Spleen (tissue), 11 donors: ENCODE results near the gene TBL1XR1. TPM values are rescaled to one million over a fixed set of nuclear protein-coding genes. Genes with fewer than 3 reads are reported as not detected.

Experiments used
- DNase-seq: peaks from one replicate; pipeline ENCODE4 v3.0.0-alpha.2; 2020
- H3K27ac ChIP-seq, 8 donors: fragments of 200-600 bp; sonication (generic) in 7 of 8; 1 replicate in 4 of 8; 2 replicates in 4 of 8; pipeline versions ENCODE4 v1.5.0 to v1.8.0; 2016 to 2021; ENCODE audit warnings: inconsistent platforms in 4 of 8, mild to moderate bottlenecking in 4 of 8, moderate library complexity in 1 of 8
- H3K27me3 ChIP-seq, 7 donors: fragments of 200-600 bp; sonication (generic) in 6 of 7; replicated peaks in 1 of 7; 1 replicate in 4 of 7; 2 replicates in 3 of 7; pipeline versions ENCODE4 v1.5.0 to v1.8.0; 2016 to 2021; ENCODE audit warnings: inconsistent platforms in 3 of 7, mild to moderate bottlenecking in 1 of 7
- H3K36me3 ChIP-seq, 6 donors: fragments of 200-600 bp; sonication (generic) in 5 of 6; 1 replicate in 4 of 6; 2 replicates in 2 of 6; pipeline versions ENCODE4 v1.5.0 to v1.8.0; 2016 to 2021; ENCODE audit warnings: inconsistent platforms in 2 of 6
- H3K4me1 ChIP-seq, 6 donors: fragments of 200-600 bp; sonication (generic) in 5 of 6; 1 replicate in 3 of 6; 2 replicates in 3 of 6; pipeline versions ENCODE4 v1.5.0 to v1.8.0; 2016 to 2021; ENCODE audit warnings: inconsistent platforms in 3 of 6
- H3K4me3 ChIP-seq, 8 donors: fragments of 200-600 bp; sonication (generic) in 7 of 8; 1 replicate in 4 of 8; 2 replicates in 4 of 8; pipeline versions ENCODE4 v1.5.0 to v1.8.0; 2016 to 2021; ENCODE audit warnings: inconsistent platforms in 4 of 8, mild to moderate bottlenecking in 4 of 8, moderate library complexity in 2 of 8
- H3K9me3 ChIP-seq, 8 donors: fragments of 200-600 bp; sonication (generic) in 7 of 8; 1 replicate in 4 of 8; 2 replicates in 4 of 8; pipeline versions ENCODE4 v1.5.0 to v1.8.0; 2016 to 2021; ENCODE audit warnings: inconsistent platforms in 4 of 8
- CTCF ChIP-seq, 11 experiments: fragments of 200-600 bp in 7 of 11; fragments of 450-650 bp in 4 of 11; sonication (generic) in 4 of 11; IDR thresholded peaks in 8 of 11; conservative IDR thresholded peaks in 3 of 11; 1 replicate in 7 of 11; 2 replicates in 4 of 11; pipeline versions ENCODE4 v1.4.0 to v1.8.0; 2016 to 2021; ENCODE audit warnings: antibody characterized with exemption in 11 of 11, inconsistent platforms in 4 of 11, mild to moderate bottlenecking in 1 of 11
- POLR2A ChIP-seq, 3 donors: fragments of 450-650 bp; IDR thresholded peaks; one replicate each; pipeline ENCODE4 v1.5.1; 2017; ENCODE audit warnings: antibody characterized with exemption in 3 of 3, mild to moderate bottlenecking in 1 of 3
- POLR2AphosphoS5 ChIP-seq, 3 donors: sonication (generic); formaldehyde crosslinking; IDR thresholded peaks; one replicate each; pipeline ENCODE4 v1.5.1; 2017; ENCODE audit warnings: antibody characterized with exemption in 3 of 3
- WGBS, 5 donors: extraction: QIAGEN DNeasy Blood & Tissue Kit in 3 of 5; methylation state at CpG; one replicate each; pipeline versions ENCODE4 v1.1.5 to v1.1.7; 2013 to 2018; 5-methylcytosine and 5-hydroxymethylcytosine counted together
- intact Hi-C: fragments of 100-400 bp; cut with DNase I; formaldehyde crosslinking; loops from one replicate; pipeline ENCODE4 v1.15.0; 2023; ENCODE audit warnings: low total_unique reads
- polyA plus RNA-seq, 3 donors: library from polyadenylated mRNA; stranded (reverse); fragments of 200-250 nt; gene quantifications; one replicate each; pipeline ENCODE4 v1.2.1, GENCODE V29; 2013
- total RNA-seq, 7 donors: library from RNA; depleted of rRNA in 3 of 7; stranded (reverse); fragments of >200 nt in 3 of 7; fragmentation: NEBNext Ultra II Directional in 4 of 7; extraction: Animal tissue kit (Norgen Biotek cat#: 25700) in 4 of 7; gene quantifications; one replicate each; pipeline versions ENCODE4 v1.1.0 to v1.2.1, GENCODE V29; 2016 to 2021
- donor health status: healthy with polysubstance abuse.
- donor health status: DM: no; HTN: no; CAD: no; lungs with moderate emphysema.
- donor health status: DM: no; HTN: no; CAD: no.
- donor health status: Bipolar disorder and iron deficiency.
- donor health status: healthy.
- donor health status: DM: no; HTN: no; CAD: no.
- donor health status: DM: yes; HTN: yes; CAD: no.

The TBL1XR1 gene
- total and polyA plus RNA-seq, 10 donors: 32.4 to 168 (median 97.2) TPM

GRCh38 chr3:177058648-177059047 is 138.6 kb downstream of the TBL1XR1 start:
- DNase-seq: no peak
- TF ChIP-seq CTCF (IDR thresholded peaks at IDR 0.05 in 8 of 11, conservative IDR thresholded peaks at IDR 0.05 in 3 of 11) (no peak), POLR2A (IDR thresholded peaks at IDR 0.05) (no peak), POLR2AphosphoS5 (IDR thresholded peaks at IDR 0.05) (no peak)
- peaks cover 5 to 64% (median 36%) of the 10 kb centered on the region in 6 donors for H3K4me1 ChIP-seq
- intact Hi-C loops: loop anchor here (10.0 kb wide), 4 partner anchors 136 to 1326 kb away; partner anchors contain the start of gene TBL1XR1
- H3K4me3 ChIP-seq: no peak overlapping the region
- no peaks in the 10 kb centered on the region for H3K27me3 ChIP-seq
- 71 to 78% (median 75%) methylated on average over 2 of the region's 2 CpGs for WGBS, 5 donors
- no peak overlapping the region for H3K27ac ChIP-seq
- H3K9me3 ChIP-seq: no peaks in the 10 kb centered on the region
- peaks cover 0 to 8% (median 0%) of the 10 kb centered on the region in 6 donors for H3K36me3 ChIP-seq

GRCh38 chr3:177057768-177058167 is 139.5 kb downstream of the TBL1XR1 start:
- Histone ChIP-seq H3K27me3 (no peaks in the 10 kb centered on the region), H3K36me3 (peaks cover 0 to 16% (median 0%) of the 10 kb centered on the region in 6 donors), H3K4me1 (peaks cover 5 to 68% (median 36%) of the 10 kb centered on the region in 6 donors), H3K9me3 (no peaks in the 10 kb centered on the region), H3K27ac (peak overlapping the region in 2 of 8 donors; percentile 6 to 12), H3K4me3 (no peak overlapping the region)
- TF ChIP-seq POLR2AphosphoS5 (IDR thresholded peaks at IDR 0.05) (no peak), CTCF (IDR thresholded peaks at IDR 0.05 in 8 of 11, conservative IDR thresholded peaks at IDR 0.05 in 3 of 11) (no peak), POLR2A (IDR thresholded peaks at IDR 0.05) (no peak)
- intact Hi-C loops: loop anchor here (10.0 kb wide), 4 partner anchors 137 to 1327 kb away; partner anchors contain the start of gene TBL1XR1
- 41 to 78% (median 66%) methylated on average over 4 of the region's 4 CpGs for WGBS, 5 donors
- DNase-seq: no peak

DNA sequence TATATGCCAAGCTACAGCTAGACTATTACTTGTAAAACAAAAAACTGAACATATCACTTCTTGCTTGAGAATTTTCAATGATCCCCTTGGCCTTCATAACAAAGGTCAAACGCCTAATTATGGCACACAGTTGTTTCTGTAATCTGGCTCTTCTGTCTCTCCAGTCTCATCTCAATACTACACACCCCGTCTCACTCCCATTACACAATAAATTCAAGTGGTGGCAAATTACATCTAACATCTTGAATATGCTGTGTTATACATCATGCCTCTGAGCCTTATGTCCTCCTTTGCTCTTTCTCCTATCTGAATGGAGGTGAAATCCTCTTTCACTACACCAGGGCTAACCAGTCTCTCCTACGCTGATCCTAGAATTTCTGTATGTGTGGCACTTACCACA is 140.4 kb downstream of the TBL1XR1 start:
- Histone ChIP-seq H3K27ac (no peak overlapping the region), H3K4me3 (no peak overlapping the region), H3K27me3 (no peaks in the 10 kb centered on the region), H3K9me3 (no peaks in the 10 kb centered on the region), H3K4me1 (peaks cover 5 to 68% (median 31%) of the 10 kb centered on the region in 6 donors), H3K36me3 (peaks cover 0 to 25% (median 0%) of the 10 kb centered on the region in 6 donors)
- intact Hi-C loops: loop anchor here (10.0 kb wide), 4 partner anchors 138 to 1328 kb away; partner anchors contain the start of gene TBL1XR1
- 77 to 92% (median 89%) methylated on average over 3 of the region's 3 CpGs for WGBS, 5 donors
- TF ChIP-seq POLR2AphosphoS5 (IDR thresholded peaks at IDR 0.05): peak in 1 of 3 donors; percentile 7
- TF ChIP-seq POLR2A (IDR thresholded peaks at IDR 0.05): no peak
- no peak for TF ChIP-seq CTCF (IDR thresholded peaks at IDR 0.05 in 8 of 11, conservative IDR thresholded peaks at IDR 0.05 in 3 of 11)
- DNase-seq: no peak

GRCh38 chr3:177055605-177056571 is 141.4 kb downstream of the TBL1XR1 start:
- 76 to 94% (median 81%) methylated on average over 1 of the region's 1 CpG for WGBS, 5 donors
- no peak for DNase-seq
- Histone ChIP-seq H3K36me3 (peaks cover 0 to 35% (median 0%) of the 10 kb centered on the region in 6 donors), H3K4me1 (peaks cover 5 to 68% (median 33%) of the 10 kb centered on the region in 6 donors), H3K4me3 (no peak overlapping the region), H3K27ac (no peak overlapping the region), H3K27me3 (no peaks in the 10 kb centered on the region), H3K9me3 (no peaks in the 10 kb centered on the region)
- intact Hi-C loops: loop anchor here (10.0 kb wide), 4 partner anchors 139 to 1329 kb away; partner anchors contain the start of gene TBL1XR1
- TF ChIP-seq CTCF (IDR thresholded peaks at IDR 0.05 in 8 of 11, conservative IDR thresholded peaks at IDR 0.05 in 3 of 11): no peak
- no peak for TF ChIP-seq POLR2AphosphoS5 (IDR thresholded peaks at IDR 0.05)
- TF ChIP-seq POLR2A (IDR thresholded peaks at IDR 0.05): no peak
